ENCODE measurements around the gene PRPF40A.

Gene PRPF40A

GRCh38 chr2:152717228-152718075 is at the start of gene PRPF40A:
TSS of gene PRPF40A (minus strand) at chr2:152717461. CDS start at chr2:152717439, 22 bp downstream.
- TF ChIP-seq RARB (CRISPR knock-in tag; IDR thresholded peaks at IDR 0.05) = no peak
- no peak for TF ChIP-seq TSHZ2 (CRISPR knock-in tag; IDR thresholded peaks at IDR 0.05)
- TF ChIP-seq GLIS3 (CRISPR knock-in tag; IDR thresholded peaks at IDR 0.05) = no peak
- no peak for TF ChIP-seq ZC3H10 (CRISPR knock-in tag; IDR thresholded peaks at IDR 0.05)
- TF ChIP-seq ESRRG (CRISPR knock-in tag; IDR thresholded peaks at IDR 0.05) = no peak
- TF ChIP-seq SNAI2 (CRISPR knock-in tag; IDR thresholded peaks at IDR 0.05) = no peak
- no peak for TF ChIP-seq ZNF70 (CRISPR knock-in tag; IDR thresholded peaks at IDR 0.05)
- no peak for TF ChIP-seq PATZ1 (CRISPR knock-in tag; IDR thresholded peaks at IDR 0.05; ENCODE audit: borderline replicate concordance)
- no peak for TF ChIP-seq TCF4 (CRISPR knock-in tag; IDR thresholded peaks at IDR 0.05; ENCODE audit: borderline replicate concordance)
- TF ChIP-seq ISL1 (CRISPR knock-in tag; IDR thresholded peaks at IDR 0.05) = no peak
- peak; percentile 84 for ATAC-seq

GRCh38 chr2:152766928-152767327 is 49.7 kb upstream of the PRPF40A start:
- no peak for ATAC-seq
- no peak for TF ChIP-seq ARNTL (CRISPR knock-in tag; IDR thresholded peaks at IDR 0.05; ENCODE audit: borderline replicate concordance, low read depth)
- TF ChIP-seq ZNF8 (CRISPR knock-in tag; IDR thresholded peaks at IDR 0.05) = no peak
- TF ChIP-seq RARB (CRISPR knock-in tag; IDR thresholded peaks at IDR 0.05) = no peak
- no peak for TF ChIP-seq TSHZ2 (CRISPR knock-in tag; IDR thresholded peaks at IDR 0.05)
- no peak for TF ChIP-seq TCF4 (CRISPR knock-in tag; IDR thresholded peaks at IDR 0.05; ENCODE audit: borderline replicate concordance)
- TF ChIP-seq TOX (CRISPR knock-in tag; IDR thresholded peaks at IDR 0.05; ENCODE audit: borderline replicate concordance) = no peak
- no peak for TF ChIP-seq CSRNP3 (CRISPR knock-in tag; IDR thresholded peaks at IDR 0.05)
- no peak for TF ChIP-seq SNAI2 (CRISPR knock-in tag; IDR thresholded peaks at IDR 0.05)
- no peak for TF ChIP-seq ZFP30 (CRISPR knock-in tag; IDR thresholded peaks at IDR 0.05)
- TF ChIP-seq ZNF565 (CRISPR knock-in tag; conservative IDR thresholded peaks at IDR 0.05; ENCODE audit: low read depth) = no peak
- no peak for TF ChIP-seq CREB5 (CRISPR knock-in tag; IDR thresholded peaks at IDR 0.05; ENCODE audit: low read depth)
- TF ChIP-seq ZFP3 (CRISPR knock-in tag; IDR thresholded peaks at IDR 0.05) = no peak
- no peak for TF ChIP-seq POU6F1 (CRISPR knock-in tag; IDR thresholded peaks at IDR 0.05; ENCODE audit: borderline replicate concordance, low read depth)
- TF ChIP-seq GLIS3 (CRISPR knock-in tag; IDR thresholded peaks at IDR 0.05) = no peak
- TF ChIP-seq BACH2 (CRISPR knock-in tag; IDR thresholded peaks at IDR 0.05; ENCODE audit: borderline replicate concordance) = no peak
- TF ChIP-seq PPARA (CRISPR knock-in tag; IDR thresholded peaks at IDR 0.05; ENCODE audit: borderline replicate concordance) = no peak
- no peak for TF ChIP-seq CSDC2 (CRISPR knock-in tag; IDR thresholded peaks at IDR 0.05)
- no peak for TF ChIP-seq ISL1 (CRISPR knock-in tag; IDR thresholded peaks at IDR 0.05)
